HCT116 (cell line): ENCODE measurements around the gene MOB4. TPM values are rescaled to one million over a fixed set of nuclear protein-coding genes. Genes with fewer than 3 reads are reported as not detected.

Experiments used
- ATAC-seq: fragments of 200-7000 bp; cut with Tn5 transposase; 2 replicates; pipeline ENCODE4 v1.9.1; 2020; ENCODE audit warnings: mild to moderate bottlenecking, moderate library complexity
- BruUV-seq: library from RNA; stranded (reverse); fragments of 400-500 nt; replicated peaks from 2 replicates; lab custom pipeline; 2021; lab: Mats Ljungman, UMichigan
- CTCF ChIA-PET: fragments of 300-600 bp; sonication (Branson Sonifier 250); formaldehyde crosslinking; loops from one replicate; lab custom pipeline; 2021; ENCODE audit warnings: antibody characterized with exemption; lab: Charles Lee
- POLR2A ChIA-PET: fragments of 300-600, 350-600 bp; sonication (Branson Sonifier 250); formaldehyde crosslinking; loops from one replicate; lab custom pipeline; 2021; ENCODE audit warnings: antibody characterized with exemption; lab: Charles Lee
- RAD21 ChIA-PET, 2 experiments: fragments of 300-600 bp; sonication (Branson Sonifier 250); formaldehyde crosslinking; loops; one replicate each; lab custom pipeline; 2023; ENCODE audit warnings: low total read pairs in 2 of 2; ENCODE audit not compliant: uncharacterized antibody in 2 of 2, unreplicated experiment in 2 of 2, low non-redundant PET in 1 of 2; lab: Charles Lee
- DNase-seq: peaks from one replicate; pipeline ENCODE4 v3.0.0-alpha.2; 2010; ENCODE audit warnings: low read depth, low spot score
- H2AFZ ChIP-seq: fragments of 200-600 bp; shearing (Covaris generic), sonication (generic); 2 replicates; pipeline ENCODE4 v1.6.1; 2017; ENCODE audit warnings: low read depth, mixed run types, mixed read lengths, antibody characterized with exemption, low read length; ENCODE audit not compliant: poor library complexity, severe bottlenecking
- H3K27ac ChIP-seq: 2 replicates; pipeline ENCODE4 v1.5.1; 2012; ENCODE audit warnings: low read depth, low read length
- H3K27me3 ChIP-seq: fragments of 200-600 bp; sonication (generic); 2 replicates; pipeline ENCODE4 v1.6.1; 2016; ENCODE audit warnings: mixed run types, low read length, mixed read lengths; ENCODE audit not compliant: insufficient read depth
- H3K36me3 ChIP-seq, 2 experiments: fragments of 200-500 bp in 1 of 2; fragments of 200-600 bp in 1 of 2; sonication (Bioruptor generic) in 1 of 2; sonication (generic) in 1 of 2; 2 replicates each; pipeline versions ENCODE4 v1.5.1 to v1.6.1; 2014 to 2016; ENCODE audit warnings: low read length in 2 of 2, inconsistent platforms in 1 of 2, mixed read lengths in 1 of 2, mixed run types in 1 of 2; ENCODE audit not compliant: insufficient read depth in 2 of 2, control insufficient read depth in 1 of 2
- H3K4me1 ChIP-seq, 2 experiments: fragments of 200-600 bp in 1 of 2; sonication (generic) in 1 of 2; 2 replicates each; pipeline versions ENCODE4 v1.5.1 to v1.6.1; 2012 to 2017; ENCODE audit warnings: low read length in 2 of 2, inconsistent platforms in 1 of 2, mild to moderate bottlenecking in 1 of 2, mixed read lengths in 1 of 2, mixed run types in 1 of 2, moderate library complexity in 1 of 2; ENCODE audit not compliant: insufficient read depth in 2 of 2, control insufficient read depth in 1 of 2
- H3K4me2 ChIP-seq: fragments of 200-600 bp; sonication (generic); 2 replicates; pipeline ENCODE4 v1.6.1; 2017; ENCODE audit warnings: mixed run types, low read length, mixed read lengths
- H3K4me3 ChIP-seq, 2 experiments: fragments of 200-600 bp in 1 of 2; sonication (generic) in 1 of 2; replicated peaks in 1 of 2; 2 replicates each; pipeline ENCODE4 v1.5.1; 2011 to 2016; ENCODE audit warnings: low read length in 2 of 2, control low read depth in 1 of 2, low read depth in 1 of 2, mild to moderate bottlenecking in 1 of 2, mixed read lengths in 1 of 2, mixed run types in 1 of 2
- H3K79me2 ChIP-seq: fragments of 200-600 bp; sonication (generic); 2 replicates; pipeline ENCODE4 v1.6.1; 2017; ENCODE audit warnings: mild to moderate bottlenecking, mixed run types, low read length, moderate library complexity, mixed read lengths; ENCODE audit not compliant: insufficient read depth
- H3K9ac ChIP-seq: fragments of 200-600 bp; sonication (generic); 2 replicates; pipeline ENCODE4 v1.6.1; 2016; ENCODE audit warnings: low read length, mixed read lengths
- H3K9me2 ChIP-seq: fragments of 200-600 bp; sonication (generic), shearing (Covaris generic); 2 replicates; pipeline ENCODE4 v1.6.1; 2017; ENCODE audit warnings: mixed run types, mild to moderate bottlenecking, moderate library complexity; ENCODE audit not compliant: insufficient read depth
- H3K9me3 ChIP-seq, 2 experiments: fragments of 200-500 bp in 1 of 2; fragments of 200-600 bp in 1 of 2; sonication (Bioruptor generic) in 1 of 2; sonication (generic) in 1 of 2; 2 replicates each; pipeline ENCODE4 v1.6.1; 2014 to 2017; ENCODE audit warnings: low read length in 2 of 2, mixed read lengths in 2 of 2, inconsistent platforms in 1 of 2, low read depth in 1 of 2, mild to moderate bottlenecking in 1 of 2, mixed run types in 1 of 2, moderate library complexity in 1 of 2; ENCODE audit not compliant: control insufficient read depth in 1 of 2, insufficient read depth in 1 of 2
- H4K20me1 ChIP-seq: fragments of 200-600 bp; sonication (generic), shearing (Covaris generic); 2 replicates; pipeline ENCODE4 v1.6.1; 2017; ENCODE audit warnings: mixed run types, mild to moderate bottlenecking, moderate library complexity; ENCODE audit not compliant: insufficient read depth
- CTCF ChIP-seq, 3 experiments: fragments of 200-600 bp in 1 of 3; sonication (generic) in 1 of 3; IDR thresholded peaks in 2 of 3; conservative IDR thresholded peaks in 1 of 3; 2 replicates each; pipeline ENCODE4 v1.5.1; 2012 to 2017; ENCODE audit warnings: low read depth in 2 of 3, low read length in 2 of 3, antibody characterized with exemption in 1 of 3, borderline replicate concordance in 1 of 3, control low read depth in 1 of 3, mild to moderate bottlenecking in 1 of 3, mixed read lengths in 1 of 3, mixed run types in 1 of 3, moderate library complexity in 1 of 3; ENCODE audit not compliant: insufficient read depth in 1 of 3
- EGR1 ChIP-seq: IDR thresholded peaks from 2 replicates; pipeline ENCODE4 v1.6.1; 2012; ENCODE audit warnings: low read depth
- ELF1 ChIP-seq: IDR thresholded peaks from 2 replicates; pipeline ENCODE4 v1.6.1; 2012; ENCODE audit warnings: low read depth, borderline replicate concordance
- FOSL1 ChIP-seq: IDR thresholded peaks from 2 replicates; pipeline ENCODE4 v1.6.1; 2012; ENCODE audit warnings: low read depth
- JUND ChIP-seq: IDR thresholded peaks from 2 replicates; pipeline ENCODE4 v1.6.1; 2012
- MAX ChIP-seq: IDR thresholded peaks from 2 replicates; pipeline ENCODE4 v1.6.1; 2012
- POLR2A ChIP-seq: IDR thresholded peaks from 2 replicates; pipeline ENCODE4 v1.7.0; 2011; ENCODE audit warnings: borderline replicate concordance; ENCODE audit not compliant: insufficient read depth, insufficient read length; ENCODE audit errors: extremely low read depth
- RAD21 ChIP-seq: IDR thresholded peaks from 2 replicates; pipeline ENCODE4 v1.6.1; 2012; ENCODE audit warnings: low read depth, mild to moderate bottlenecking
- SIN3A ChIP-seq: IDR thresholded peaks from 2 replicates; pipeline ENCODE4 v1.6.1; 2012; ENCODE audit warnings: low read depth
- SP1 ChIP-seq: IDR thresholded peaks from 2 replicates; pipeline ENCODE4 v1.6.1; 2012; ENCODE audit warnings: low read depth
- SRF ChIP-seq: IDR thresholded peaks from 2 replicates; pipeline ENCODE4 v1.6.1; 2012; ENCODE audit warnings: low read depth
- TCF7L2 ChIP-seq: IDR thresholded peaks from 2 replicates; pipeline ENCODE4 v1.7.0; 2011; ENCODE audit warnings: borderline replicate concordance, inconsistent platforms; ENCODE audit not compliant: insufficient read depth, insufficient read length; ENCODE audit errors: extremely low read depth
- YY1 ChIP-seq: IDR thresholded peaks from 2 replicates; pipeline ENCODE4 v1.6.1; 2011; ENCODE audit warnings: low read length, low read depth, moderate library complexity, mild to moderate bottlenecking; ENCODE audit not compliant: insufficient replicate concordance; ENCODE audit errors: extremely low read depth
- ZNF274 ChIP-seq: fragments of 200-500 bp; sonication (Bioruptor generic); IDR thresholded peaks from 2 replicates; pipeline ENCODE4 v1.6.1; 2014; ENCODE audit warnings: mild to moderate bottlenecking, low read depth, low read length, inconsistent platforms
- intact Hi-C: fragments of 100-400 bp; cut with micrococcal nuclease; formaldehyde crosslinking; loops from 2 replicates; pipeline ENCODE4 v1.10.0; 2022
- total RNA-seq: library from RNA; stranded (reverse); gene quantifications from one replicate; pipeline ENCODE4 v1.2.1, GENCODE V29; 2021; ENCODE audit not compliant: unreplicated experiment

MOB4 gene
- total RNA-seq, 1 experiment from 2014 or later = 24.4 TPM

DNA sequence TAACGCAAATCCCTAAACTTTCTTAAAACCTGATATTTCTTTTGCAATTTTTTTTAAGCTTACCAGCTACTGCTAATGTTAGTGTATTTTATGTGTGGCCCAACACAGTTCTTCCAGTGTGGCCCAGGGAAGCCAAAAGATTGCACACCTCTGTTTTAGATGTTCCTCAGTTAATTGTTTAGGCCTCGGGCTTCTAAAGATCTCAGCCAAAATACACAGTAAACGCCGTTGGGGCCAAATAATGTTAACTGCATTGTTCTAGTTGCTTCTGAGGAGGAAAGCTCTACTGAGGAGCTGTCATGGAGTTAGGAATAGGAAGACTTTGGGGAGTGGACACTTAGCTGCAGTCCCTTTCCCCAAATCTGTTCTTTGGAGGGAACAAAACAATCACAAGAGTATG lies 13.7 kb upstream of the MOB4 start:
- Histone ChIP-seq H3K36me3 (peaks cover 26 to 63% of the 10 kb centered on the region in 2 experiments; a peak in 3 of 4 replicates), H3K4me3 (peak overlapping the region in 1 of 2 experiments; percentile 81; a peak in 2 of 4 replicates), H4K20me1 (peaks cover 33% of the 10 kb centered on the region; the same call in 1 of the 2 replicates), H3K79me2 (peaks cover 71% of the 10 kb centered on the region), H3K9ac (no peak overlapping the region), H3K4me1 (peaks cover 7 to 22% of the 10 kb centered on the region in 2 experiments; a peak in 3 of 4 replicates), H3K9me3 (no peaks in the 10 kb centered on the region), H3K27ac (peak overlapping the region; percentile 98; the same call in 1 of the 2 replicates), H3K4me2 (peak overlapping the region; percentile 67), H3K9me2 (no peaks in the 10 kb centered on the region), H3K27me3 (no peaks in the 10 kb centered on the region), H2AFZ (no peak overlapping the region)
- ChIA-PET CTCF (no interaction called here), RAD21 (no interaction called here), POLR2A (interaction anchor here (2.1 kb wide), 1 partner anchor 11 kb away, joined by 8 read pairs; no protein-coding TSS in a partner anchor)
- intact Hi-C loops = loop anchor here (10.0 kb wide), 1 partner anchor 203 kb away; the partner anchor contains the start of gene MARS2
- no peak for TF ChIP-seq MAX
- TF ChIP-seq JUND = no peak
- TF ChIP-seq YY1 = no peak
- no peak for TF ChIP-seq ZNF274
- TF ChIP-seq SIN3A = no peak
- no peak for TF ChIP-seq FOSL1
- no peak for TF ChIP-seq CTCF (IDR thresholded peaks at IDR 0.05 in 2 of 3, conservative IDR thresholded peaks at IDR 0.05 in 1 of 3; ENCODE audit: borderline replicate concordance in 1 of 3, insufficient read depth in 1 of 3, low read depth in 2 of 3, low read length in 2 of 3)
- TF ChIP-seq EGR1 = no peak
- TF ChIP-seq RAD21 = no peak
- TF ChIP-seq POLR2A = no peak
- no peak for TF ChIP-seq SRF
- no peak for TF ChIP-seq ELF1
- no peak for TF ChIP-seq SP1
- TF ChIP-seq TCF7L2 = no peak
- ATAC-seq (no peak), DNase-seq (no peak)
- no TSS peak for BruUV-seq
